GM21528 (cell line): Measurements from ENCODE around the gene ZFYVE9.
"Not testable (repeated sequence)": the region's sequence is repeated elsewhere in the genome, so short reads cannot be mapped to it uniquely, and the experiment has no call there.

Experiments used
- ATAC-seq: cut with Tn5 transposase; IDR thresholded peaks from one replicate; pipeline ENCODE4 v1.9.1; 2021; ENCODE audit warnings: mild to moderate bottlenecking, moderate library complexity; ENCODE audit not compliant: unreplicated experiment, low FRiP score

The ZFYVE9 gene

GRCh38 chr1:52190500-52191252 lies 48.8 kb downstream of the ZFYVE9 start:
- ATAC-seq, result no peak

GRCh38 chr1:52191395-52191965 lies 49.6 kb downstream of the ZFYVE9 start:
- no peak for ATAC-seq

DNA sequence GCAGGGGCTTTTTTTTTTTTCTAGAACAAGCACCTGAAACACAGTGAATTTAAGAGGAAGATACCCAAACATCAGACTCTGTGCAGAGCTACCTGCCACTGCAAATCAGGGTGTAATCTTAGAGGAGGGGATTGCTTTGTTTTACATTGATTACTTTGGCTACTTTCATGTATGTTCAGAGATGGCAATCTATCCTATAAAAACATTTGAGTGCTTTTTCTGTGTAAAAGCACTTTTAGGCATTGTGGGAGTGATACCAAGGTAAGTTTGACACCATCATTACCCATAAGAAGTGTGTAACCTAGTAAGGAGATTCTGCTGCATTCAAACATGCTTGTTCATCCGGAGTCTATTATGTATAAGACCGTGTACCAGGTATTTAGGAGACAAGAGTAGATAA lies 50.1 kb downstream of the ZFYVE9 start:
- ATAC-seq, result no peak

DNA sequence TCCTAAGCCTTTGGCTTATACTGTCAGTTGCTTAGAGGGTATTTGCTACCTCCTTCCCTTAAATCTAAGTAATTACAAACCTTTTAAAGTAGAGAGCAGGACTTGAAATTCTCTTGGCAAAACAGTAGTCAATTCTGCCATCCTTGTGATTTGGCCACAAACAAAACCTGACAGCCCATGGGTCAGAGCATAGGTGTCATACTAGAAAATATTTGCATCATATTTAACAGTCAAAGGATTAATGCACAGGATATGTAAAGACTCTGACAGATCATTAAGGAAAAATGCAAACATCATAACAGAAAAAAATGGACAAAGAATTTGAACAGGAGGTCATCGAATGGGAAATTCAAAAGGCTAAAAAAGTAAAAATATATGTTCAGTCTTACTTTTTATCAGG lies 50.5 kb downstream of the ZFYVE9 start:
- ATAC-seq, result no peak

DNA sequence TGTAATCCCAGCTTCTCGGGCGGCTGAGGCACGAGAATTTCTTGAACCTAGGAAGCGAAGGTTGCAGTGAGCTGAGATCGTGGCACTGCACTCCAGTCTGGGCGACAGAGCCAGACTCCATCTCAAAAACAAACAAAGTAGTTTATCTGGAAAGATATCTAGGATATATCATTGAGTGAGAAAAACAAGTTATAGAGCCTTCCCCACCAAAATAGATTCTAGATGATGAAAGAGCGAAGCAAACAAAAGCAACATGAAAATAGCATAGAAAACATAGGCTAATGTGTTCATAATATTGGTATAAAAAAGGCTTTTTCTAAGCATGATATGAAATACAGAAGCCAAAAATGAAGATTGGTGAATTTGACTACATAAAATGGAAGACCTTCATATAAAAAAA lies 52.1 kb downstream of the ZFYVE9 start:
- no peak for ATAC-seq

DNA sequence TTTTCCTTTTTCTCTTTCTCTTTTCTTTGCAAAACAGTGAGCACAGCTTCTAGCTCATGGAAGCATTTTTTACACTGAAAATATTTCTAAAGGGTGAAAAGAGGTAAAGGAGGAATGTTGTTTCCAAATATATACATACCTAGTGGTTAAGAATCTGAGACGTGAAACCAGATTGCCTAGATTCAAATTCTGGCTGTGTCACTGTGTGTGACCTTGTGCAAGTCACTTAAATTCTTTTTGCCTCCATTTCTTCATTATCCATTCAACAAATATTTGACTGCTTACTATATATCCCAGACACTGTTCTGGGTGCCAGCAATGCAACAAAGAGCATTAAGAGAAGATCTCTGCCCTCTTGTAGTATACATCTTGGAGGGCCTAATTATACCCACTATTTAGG lies 53.3 kb downstream of the ZFYVE9 start:
- ATAC-seq, result no peak

DNA sequence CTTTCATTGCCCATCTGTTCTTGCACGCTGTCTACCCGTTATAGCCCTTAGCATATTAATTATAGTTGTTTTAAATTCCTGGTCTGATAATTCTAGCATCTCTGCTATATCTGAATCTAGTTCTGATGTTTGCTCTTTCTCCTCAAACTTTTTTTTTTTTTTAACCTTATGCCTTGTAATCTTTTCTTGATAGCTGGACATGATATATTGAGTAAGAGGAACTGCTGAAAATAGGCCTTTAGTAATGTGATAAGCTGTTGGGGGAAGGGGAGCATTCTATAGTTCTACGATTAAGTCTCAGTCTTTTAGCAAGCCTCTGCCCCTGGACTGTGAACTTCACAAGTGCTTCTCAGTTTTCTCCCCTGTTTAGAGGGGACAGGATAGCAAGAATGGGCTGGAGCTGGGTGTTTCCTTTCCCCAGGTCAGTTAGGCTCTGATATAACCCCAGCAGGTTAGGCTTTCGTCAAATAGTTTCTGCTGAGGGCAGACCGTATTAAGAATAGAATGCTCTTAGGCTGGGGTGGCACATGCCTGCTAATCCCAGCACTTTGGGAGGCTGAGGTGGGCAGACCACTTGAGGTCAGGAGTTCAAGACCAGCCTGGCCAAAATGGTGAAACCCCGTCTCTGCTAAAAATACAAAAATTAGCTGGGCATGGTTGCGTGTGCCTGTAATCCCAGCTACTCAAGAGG lies 62.2 kb downstream of the ZFYVE9 start:
- no peak for ATAC-seq

GRCh38 chr1:52204696-52205095 lies 62.8 kb downstream of the ZFYVE9 start:
- no peak for ATAC-seq

- not testable (repeated sequence) for ATAC-seq
Observed at GRCh38 chr1:52206686-52207085, 64.8 kb downstream of the ZFYVE9 start.

- no peak for ATAC-seq
Observed at GRCh38 chr1:52209429-52209828, 67.5 kb downstream of the ZFYVE9 start.

GRCh38 chr1:52210044-52210443 lies 68.2 kb downstream of the ZFYVE9 start:
- no peak for ATAC-seq

- no peak for ATAC-seq
Observed at GRCh38 chr1:52216907-52217458, 75.1 kb downstream of the ZFYVE9 start.

- no peak for ATAC-seq
Observed at GRCh38 chr1:52225174-52225573, 83.3 kb downstream of the ZFYVE9 start.

- ATAC-seq, result no peak
Observed at GRCh38 chr1:52229494-52229893, 87.6 kb downstream of the ZFYVE9 start.

- no peak for ATAC-seq
Observed at GRCh38 chr1:52233463-52233862, 91.6 kb downstream of the ZFYVE9 start.

DNA sequence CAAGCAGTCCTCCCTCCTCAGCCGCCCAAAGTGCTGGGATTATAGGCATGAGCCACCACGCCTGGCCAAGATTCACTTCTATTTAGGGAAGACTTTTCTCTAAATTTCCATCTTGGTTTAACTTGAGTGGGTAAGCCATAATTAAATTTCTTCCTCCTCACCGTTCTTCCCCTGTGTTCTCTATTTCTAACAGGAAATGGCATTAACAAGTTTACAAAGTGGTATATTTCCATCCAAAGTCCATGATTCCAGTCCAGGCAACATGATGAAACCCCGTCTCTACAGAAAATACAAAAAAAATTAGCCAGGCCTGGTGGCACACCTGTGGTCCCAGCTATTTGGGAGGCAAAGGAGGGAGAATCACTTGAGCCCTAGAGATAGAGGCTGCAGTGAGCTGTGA lies 92.1 kb downstream of the ZFYVE9 start:
- ATAC-seq, result no peak

GRCh38 chr1:52234708-52235107 lies 92.8 kb downstream of the ZFYVE9 start:
- ATAC-seq, result no peak

DNA sequence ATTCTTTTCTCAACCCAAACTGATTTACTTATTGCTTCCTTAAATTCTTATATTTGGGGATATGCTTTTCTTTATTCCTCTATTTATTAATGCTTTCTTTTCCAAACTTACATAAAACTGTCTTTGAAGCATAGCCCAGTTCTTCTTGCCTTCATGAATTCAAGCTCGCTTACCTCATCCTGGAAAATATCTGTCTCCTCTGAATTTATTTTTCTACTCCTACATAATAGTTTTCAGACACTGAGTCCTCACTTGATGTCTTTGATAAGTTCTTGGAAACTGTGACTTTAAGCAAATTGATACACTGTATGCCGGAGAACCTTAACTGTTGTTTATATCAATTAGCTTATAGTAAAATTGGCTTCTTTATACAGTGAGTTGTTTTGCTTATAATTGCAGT lies 93.8 kb downstream of the ZFYVE9 start:
- ATAC-seq, result no peak

DNA sequence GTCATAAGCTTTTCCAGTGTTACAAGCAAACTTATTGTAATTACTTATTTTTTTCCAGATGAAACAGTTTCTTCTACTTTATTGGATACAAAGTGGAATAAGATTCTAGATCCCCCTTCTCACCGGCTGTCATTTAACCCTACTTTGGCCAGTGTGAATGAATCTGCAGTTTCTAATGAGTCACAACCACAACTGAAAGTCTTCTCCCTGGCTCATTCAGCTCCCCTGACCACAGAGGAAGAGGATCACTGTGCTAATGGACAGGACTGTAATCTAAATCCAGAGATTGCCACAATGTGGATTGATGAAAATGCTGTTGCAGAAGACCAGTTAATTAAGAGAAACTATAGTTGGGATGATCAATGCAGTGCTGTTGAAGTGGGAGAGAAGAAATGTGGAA lies 95.5 kb downstream of the ZFYVE9 start:
- no peak for ATAC-seq

- no peak for ATAC-seq
Observed at GRCh38 chr1:52238474-52238873, 96.6 kb downstream of the ZFYVE9 start.

GRCh38 chr1:52238887-52239707 lies 97.2 kb downstream of the ZFYVE9 start:
- no peak for ATAC-seq
